Inflammatory macrophage treated with lipopolysaccharide for 1 hour (primary cell): ENCODE measurements around the gene OAS1.

Source experiments
- DNase-seq, 2 donors: peaks; one replicate each; pipeline ENCODE4 v3.0.0-alpha.2; 2020 to 2022

OAS1 gene

DNA sequence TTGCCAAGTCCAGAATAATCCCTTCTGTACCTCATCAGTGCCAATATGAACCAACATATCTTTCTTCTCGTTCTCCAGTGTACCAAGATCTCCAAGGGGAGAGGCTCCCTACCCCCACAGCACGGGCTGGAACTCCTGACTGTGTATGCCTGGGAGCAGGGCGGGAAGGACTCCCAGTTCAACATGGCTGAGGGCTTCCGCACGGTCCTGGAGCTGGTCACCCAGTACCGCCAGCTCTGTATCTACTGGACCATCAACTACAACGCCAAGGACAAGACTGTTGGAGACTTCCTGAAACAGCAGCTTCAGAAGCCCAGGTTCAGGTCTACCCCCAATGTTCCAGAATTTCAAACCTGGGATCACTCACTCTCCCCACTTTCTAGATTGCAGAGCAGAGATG lies 61.1 kb downstream of the OAS1 start:
- DNase-seq: no peak
